SK-N-SH (cell line): ENCODE measurements around the gene RASSF1. TPM values are rescaled to one million over a fixed set of nuclear protein-coding genes. Genes with fewer than 3 reads are reported as not detected.
A peak's percentile ranks its signal among the peaks of the same experiment; 100 is the strongest.

ENCODE experiments used
- CTCF ChIA-PET: fragments of 300-600, 350-600 bp; formaldehyde crosslinking; extraction: SDS; loops from one replicate; lab custom pipeline; 2021; lab: Yijun Ruan, JAX
- POLR2A ChIA-PET: fragments of 350-600 bp; sonication (Branson Sonifier 250); formaldehyde crosslinking; extraction: SDS; loops from one replicate; lab custom pipeline; 2020; ENCODE audit warnings: antibody characterized with exemption, inconsistent platforms; lab: Yijun Ruan, JAX
- DNase-seq: peaks from one replicate; pipeline ENCODE4 v3.0.0; 2012
- H2AFZ ChIP-seq: fragments of 200-600 bp; sonication (generic); 2 replicates; pipeline ENCODE4 v1.8.1; 2016; ENCODE audit warnings: antibody characterized with exemption, mild to moderate bottlenecking, low read depth
- H3F3A ChIP-seq: fragments of 200-600 bp; sonication (generic); replicated peaks from 2 replicates; pipeline ENCODE3; 2016; ENCODE audit warnings: antibody characterized with exemption, mild to moderate bottlenecking; ENCODE audit not compliant: insufficient read depth
- H3K27ac ChIP-seq, 2 experiments: fragments of 200-500 bp in 1 of 2; fragments of 200-600 bp in 1 of 2; sonication (Bioruptor generic) in 1 of 2; sonication (generic), shearing (Covaris generic) in 1 of 2; 2 replicates each; pipeline versions ENCODE4 v1.5.1 to v1.6.1; 2014 to 2016; ENCODE audit warnings: low read depth in 2 of 2, inconsistent platforms in 1 of 2, low read length in 1 of 2, mild to moderate bottlenecking in 1 of 2, mixed read lengths in 1 of 2
- H3K27me3 ChIP-seq: fragments of 200-600 bp; sonication (generic), shearing (Covaris generic); 2 replicates; pipeline ENCODE4 v1.6.1; 2016; ENCODE audit warnings: mixed run types; ENCODE audit not compliant: insufficient read depth
- H3K36me3 ChIP-seq, 2 experiments: fragments of 200-500 bp in 1 of 2; fragments of 200-600 bp in 1 of 2; sonication (Bioruptor generic) in 1 of 2; sonication (generic) in 1 of 2; replicated peaks in 1 of 2; 2 replicates each; pipeline versions ENCODE3 to v1.5.1; 2014 to 2016; ENCODE audit warnings: low read length in 1 of 2, mild to moderate bottlenecking in 1 of 2; ENCODE audit not compliant: insufficient read depth in 2 of 2, control insufficient read depth in 1 of 2
- H3K4me1 ChIP-seq, 2 experiments: fragments of 200-500 bp in 1 of 2; fragments of 200-600 bp in 1 of 2; sonication (Bioruptor generic) in 1 of 2; sonication (generic), shearing (Covaris generic) in 1 of 2; 2 replicates each; pipeline versions ENCODE4 v1.5.1 to v1.6.1; 2014 to 2016; ENCODE audit warnings: low read depth in 1 of 2, low read length in 1 of 2, mixed run types in 1 of 2; ENCODE audit not compliant: insufficient read depth in 2 of 2, control insufficient read depth in 1 of 2
- H3K4me2 ChIP-seq: fragments of 200-600 bp; sonication (generic), shearing (Covaris generic); 2 replicates; pipeline ENCODE4 v1.6.1; 2017; ENCODE audit warnings: mixed run types
- H3K4me3 ChIP-seq, 2 experiments: fragments of 200-500 bp in 1 of 2; fragments of 200-600 bp in 1 of 2; sonication (Bioruptor generic) in 1 of 2; sonication (generic), shearing (Covaris generic) in 1 of 2; 2 replicates each; pipeline versions ENCODE4 v1.5.1 to v1.8.1; 2014 to 2016; ENCODE audit warnings: low read depth in 2 of 2, inconsistent platforms in 1 of 2, low read length in 1 of 2, mild to moderate bottlenecking in 1 of 2, mixed read lengths in 1 of 2, moderate library complexity in 1 of 2
- H3K79me2 ChIP-seq: fragments of 200-600 bp; sonication (generic); 2 replicates; pipeline ENCODE4 v1.8.1; 2017; ENCODE audit warnings: mild to moderate bottlenecking; ENCODE audit not compliant: insufficient read depth
- H3K9ac ChIP-seq: fragments of 200-600 bp; sonication (generic); 2 replicates; pipeline ENCODE4 v1.6.1; 2017; ENCODE audit warnings: mixed run types
- H3K9me2 ChIP-seq: fragments of 200-600 bp; sonication (generic); 2 replicates; pipeline ENCODE4 v1.6.1; 2017; ENCODE audit warnings: mixed run types
- H3K9me3 ChIP-seq: fragments of 200-600 bp; sonication (generic); 2 replicates; pipeline ENCODE4 v1.6.1; 2017; ENCODE audit warnings: mixed run types, mild to moderate bottlenecking, moderate library complexity
- H4K20me1 ChIP-seq: fragments of 200-600 bp; sonication (generic); 2 replicates; pipeline ENCODE4 v1.6.1; 2017; ENCODE audit warnings: mild to moderate bottlenecking, mixed run types; ENCODE audit not compliant: insufficient read depth
- EP300 ChIP-seq, 2 experiments: IDR thresholded peaks; 2 replicates each; pipeline versions ENCODE4 v1.4.0 to v1.6.1; 2012; ENCODE audit warnings: borderline replicate concordance in 1 of 2, low read depth in 1 of 2, low read length in 1 of 2
- GATA2 ChIP-seq: sonication (generic); formaldehyde crosslinking; IDR thresholded peaks from 2 replicates; pipeline ENCODE4 v1.5.0; 2020; ENCODE audit warnings: mild to moderate bottlenecking, missing genetic modification reagents
- POLR2AphosphoS5 ChIP-seq: IDR thresholded peaks from 2 replicates; pipeline ENCODE4 v1.6.1; 2012; ENCODE audit warnings: low read depth, low read length
- RCOR1 ChIP-seq: fragments of 150-350 bp; IDR thresholded peaks from 2 replicates; pipeline ENCODE4 v1.6.1; 2017; ENCODE audit warnings: antibody characterized with exemption, low read length
- RXRA ChIP-seq: IDR thresholded peaks from 2 replicates; pipeline ENCODE4 v1.4.0; 2012; ENCODE audit warnings: low read depth, mild to moderate bottlenecking, borderline replicate concordance
- SIN3A ChIP-seq: IDR thresholded peaks from 2 replicates; pipeline ENCODE4 v1.6.1; 2012; ENCODE audit warnings: low read depth, mild to moderate bottlenecking, low read length, moderate library complexity, borderline replicate concordance
- TCF12 ChIP-seq: IDR thresholded peaks from 2 replicates; pipeline ENCODE4 v1.4.0; 2012
- WGBS: methylation state at CpG from one replicate; pipeline ENCODE4 v1.1.6; 2017; ENCODE audit warnings: low lambda C conversion rate; 5-methylcytosine and 5-hydroxymethylcytosine counted together
- polyA plus RNA-seq, 3 experiments: library from polyadenylated mRNA; depleted of rRNA; stranded (reverse); fragments of >200 nt; gene quantifications; 2 replicates each; pipeline ENCODE4 v1.2.3, GENCODE V29; 2012
- TF ChIP-seq, protein P1 (sequence below): fragments of 200-600 bp; sonication (generic); IDR thresholded peaks from 2 replicates; pipeline ENCODE4 v1.6.1; 2017; ENCODE audit warnings: antibody characterized with exemption, mild to moderate bottlenecking, moderate library complexity
- TF ChIP-seq, protein P2 (sequence below): fragments of 150-350 bp; IDR thresholded peaks from 2 replicates; pipeline ENCODE4 v1.6.1; 2016; ENCODE audit warnings: mild to moderate bottlenecking, low read depth, low read length

The RASSF1 gene
- polyA plus RNA-seq, 1 of the 3 experiments (the other 2 are of a cell fraction) = 28.1 TPM

DNA sequence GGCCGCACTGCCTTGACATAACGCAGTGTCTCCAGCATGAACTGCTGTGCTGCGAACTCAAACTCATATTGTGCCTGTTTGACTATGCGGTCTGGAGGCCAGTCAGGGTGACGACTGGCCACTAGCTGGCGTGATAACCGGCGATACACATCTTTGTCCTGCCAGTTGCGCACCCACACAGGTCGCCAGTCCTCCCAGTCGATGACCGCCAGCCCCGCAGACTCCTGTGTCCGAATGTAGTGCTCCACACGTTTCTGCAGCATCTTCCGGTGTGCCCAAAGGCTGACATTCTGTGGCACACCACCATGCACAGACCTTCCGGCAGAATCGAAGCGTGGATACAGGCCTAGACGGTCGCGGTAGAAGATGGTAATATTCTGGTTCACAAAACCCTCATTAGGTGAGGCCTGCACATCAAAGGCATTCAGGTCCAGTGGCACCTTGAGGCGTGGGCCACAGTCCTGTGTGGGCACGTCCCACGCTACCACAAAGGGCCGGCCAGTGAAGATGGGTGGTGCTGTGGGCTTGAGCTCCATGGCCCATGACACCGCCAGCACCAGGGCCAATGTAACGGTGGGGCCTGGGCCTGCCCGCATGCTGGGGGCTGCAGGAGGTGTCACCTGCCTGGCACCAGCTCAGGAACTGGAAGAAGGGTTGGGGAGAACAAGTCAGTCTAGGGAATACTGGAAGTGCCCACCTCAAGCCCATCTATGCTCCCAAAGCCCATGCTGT is 20.6 kb downstream of the RASSF1 start:
- Histone ChIP-seq H3K9me3 (no peaks in the 10 kb centered on the region), H3F3A (peaks cover 12% of the 10 kb centered on the region), H3K27ac (peak overlapping the region; percentile 92 to 94), H3K4me3 (peak overlapping the region; percentile 92 to 94), H3K36me3 (peaks cover 15 to 37% of the 10 kb centered on the region in 2 experiments), H3K79me2 (peaks cover 39% of the 10 kb centered on the region), H3K4me2 (peak overlapping the region; percentile 80), H4K20me1 (no peaks in the 10 kb centered on the region), H3K4me1 (peaks cover 0 to 40% of the 10 kb centered on the region in 2 experiments; a peak in 2 of 4 replicates), H3K9me2 (no peaks in the 10 kb centered on the region), H3K27me3 (no peaks in the 10 kb centered on the region), H3K9ac (peak overlapping the region; percentile 93), H2AFZ (no peak overlapping the region)
- POLR2A ChIA-PET = interaction anchor here (0.6 to 1.8 kb wide), 2 partner anchors 14 to 17 kb away, joined by 3 to 5 read pairs; no protein-coding TSS in a partner anchor
- TF ChIP-seq, protein P1, sequence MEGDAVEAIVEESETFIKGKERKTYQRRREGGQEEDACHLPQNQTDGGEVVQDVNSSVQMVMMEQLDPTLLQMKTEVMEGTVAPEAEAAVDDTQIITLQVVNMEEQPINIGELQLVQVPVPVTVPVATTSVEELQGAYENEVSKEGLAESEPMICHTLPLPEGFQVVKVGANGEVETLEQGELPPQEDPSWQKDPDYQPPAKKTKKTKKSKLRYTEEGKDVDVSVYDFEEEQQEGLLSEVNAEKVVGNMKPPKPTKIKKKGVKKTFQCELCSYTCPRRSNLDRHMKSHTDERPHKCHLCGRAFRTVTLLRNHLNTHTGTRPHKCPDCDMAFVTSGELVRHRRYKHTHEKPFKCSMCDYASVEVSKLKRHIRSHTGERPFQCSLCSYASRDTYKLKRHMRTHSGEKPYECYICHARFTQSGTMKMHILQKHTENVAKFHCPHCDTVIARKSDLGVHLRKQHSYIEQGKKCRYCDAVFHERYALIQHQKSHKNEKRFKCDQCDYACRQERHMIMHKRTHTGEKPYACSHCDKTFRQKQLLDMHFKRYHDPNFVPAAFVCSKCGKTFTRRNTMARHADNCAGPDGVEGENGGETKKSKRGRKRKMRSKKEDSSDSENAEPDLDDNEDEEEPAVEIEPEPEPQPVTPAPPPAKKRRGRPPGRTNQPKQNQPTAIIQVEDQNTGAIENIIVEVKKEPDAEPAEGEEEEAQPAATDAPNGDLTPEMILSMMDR = peak; percentile 16; the same call in 1 of the 2 replicates
- TF ChIP-seq POLR2AphosphoS5 (no peak), EP300 (IDR thresholded peaks at IDR 0.05; ENCODE audit: borderline replicate concordance in 1 of 2, low read depth in 1 of 2, low read length in 1 of 2) (no peak)
- CTCF ChIA-PET = interaction anchor here (0.7 to 6.0 kb wide), 8 partner anchors 8 to 223 kb away, joined by 3 to 60 read pairs (median 6); partner anchors contain the start of genes HYAL1, HYAL3, IFRD2 and NAA80
- whole genome bisulfite sequencing = 74% methylated on average over 22 of the region's 29 CpGs
- DNase-seq = no peak

DNA sequence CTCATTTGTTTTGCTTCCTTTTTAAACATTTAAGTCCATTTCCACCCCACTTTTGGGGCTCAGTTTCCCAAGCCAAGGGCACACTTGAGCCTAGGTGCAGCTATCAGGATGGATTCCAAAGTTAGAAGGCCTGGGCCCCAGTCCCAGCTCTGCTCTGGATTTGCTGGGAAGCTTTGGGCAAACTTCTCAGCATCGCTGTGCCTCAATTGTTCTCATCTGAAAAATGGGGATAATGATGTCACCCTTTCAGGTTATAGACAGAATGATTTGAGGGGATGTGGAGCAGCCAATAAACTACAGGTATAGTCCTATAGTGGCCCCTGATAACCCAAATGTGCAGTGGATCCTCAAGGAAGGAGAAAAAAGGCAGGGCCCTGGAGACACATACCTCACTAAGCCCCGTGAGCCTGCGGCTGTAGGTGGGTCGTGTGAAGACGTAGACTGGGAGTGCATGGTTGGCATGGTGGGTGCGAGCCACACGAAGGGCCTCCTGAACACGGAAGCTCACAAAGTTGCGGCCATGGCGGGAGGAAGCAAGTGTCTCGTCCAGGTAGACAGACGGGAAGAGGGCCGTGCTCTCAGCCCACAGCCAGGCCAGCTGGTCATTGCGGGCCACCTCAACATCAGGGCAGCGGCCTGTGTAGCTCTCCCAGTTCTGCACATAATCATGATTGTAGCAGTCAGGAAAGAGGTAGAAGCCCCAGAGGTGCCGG is 21.3 kb downstream of the RASSF1 start:
- DNase-seq = no peak
- H3K4me1 ChIP-seq = peaks cover 0 to 38% of the 10 kb centered on the region in 2 experiments; a peak in 2 of 4 replicates
- 99% methylated on average over 15 of the region's 16 CpGs for WGBS
- peak overlapping the region; percentile 80; the same call in 1 of the 2 replicates for H3K4me2 ChIP-seq
- peaks cover 15 to 32% of the 10 kb centered on the region in 2 experiments for H3K36me3 ChIP-seq
- peaks cover 39% of the 10 kb centered on the region for H3K79me2 ChIP-seq
- no peak overlapping the region for H3K9ac ChIP-seq
- no peaks in the 10 kb centered on the region for H3K27me3 ChIP-seq
- no peaks in the 10 kb centered on the region for H3K9me2 ChIP-seq
- TF ChIP-seq GATA2 (CRISPR knock-in tag) = no peak
- no peak for TF ChIP-seq EP300 (IDR thresholded peaks at IDR 0.05; ENCODE audit: borderline replicate concordance in 1 of 2, low read depth in 1 of 2, low read length in 1 of 2)
- no peak for TF ChIP-seq TCF12
- TF ChIP-seq RCOR1 = no peak
- no peak for TF ChIP-seq SIN3A
- TF ChIP-seq, protein P2, sequence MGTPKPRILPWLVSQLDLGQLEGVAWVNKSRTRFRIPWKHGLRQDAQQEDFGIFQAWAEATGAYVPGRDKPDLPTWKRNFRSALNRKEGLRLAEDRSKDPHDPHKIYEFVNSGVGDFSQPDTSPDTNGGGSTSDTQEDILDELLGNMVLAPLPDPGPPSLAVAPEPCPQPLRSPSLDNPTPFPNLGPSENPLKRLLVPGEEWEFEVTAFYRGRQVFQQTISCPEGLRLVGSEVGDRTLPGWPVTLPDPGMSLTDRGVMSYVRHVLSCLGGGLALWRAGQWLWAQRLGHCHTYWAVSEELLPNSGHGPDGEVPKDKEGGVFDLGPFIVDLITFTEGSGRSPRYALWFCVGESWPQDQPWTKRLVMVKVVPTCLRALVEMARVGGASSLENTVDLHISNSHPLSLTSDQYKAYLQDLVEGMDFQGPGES = no peak
- no peak for TF ChIP-seq RXRA
- TF ChIP-seq POLR2AphosphoS5 = no peak
- TF ChIP-seq, all 33 proteins: peak for 0
- ChIA-PET POLR2A (no interaction called here), CTCF (interaction anchor here (0.8 to 6.0 kb wide), 7 partner anchors 9 to 127 kb away, joined by 3 to 60 read pairs (median 6); partner anchors contain the start of genes HYAL1, HYAL3, IFRD2 and NAA80)
- Histone ChIP-seq H3F3A (peaks cover 8% of the 10 kb centered on the region), H3K9me3 (no peaks in the 10 kb centered on the region), H2AFZ (no peak overlapping the region), H3K27ac (no peak overlapping the region; a peak in 1 of 4 replicates), H4K20me1 (no peaks in the 10 kb centered on the region), H3K4me3 (no peak overlapping the region)
